ENCODE data around the gene CFL1.

CFL1 gene

GRCh38 chr11:65869643-65870306 is 11.8 kb upstream of the CFL1 start:
- no peak for DNase-seq (ENCODE audit: low read depth)

GRCh38 chr11:65868907-65869306 is 10.9 kb upstream of the CFL1 start:
- DNase-seq (ENCODE audit: low read depth): no peak

- DNase-seq (ENCODE audit: low read depth): no peak
Observed at GRCh38 chr11:65868076-65868667, 10.2 kb upstream of the CFL1 start.

- DNase-seq (ENCODE audit: low read depth): no peak
Observed at GRCh38 chr11:65867284-65868071, 9.5 kb upstream of the CFL1 start.

- DNase-seq (ENCODE audit: low read depth): no peak
Observed at GRCh38 chr11:65866509-65867283, 8.7 kb upstream of the CFL1 start.

- no peak for DNase-seq (ENCODE audit: low read depth)
Observed at GRCh38 chr11:65865550-65866172, 7.7 kb upstream of the CFL1 start.

- DNase-seq (ENCODE audit: low read depth): no peak
Observed at GRCh38 chr11:65864706-65865471, 6.9 kb upstream of the CFL1 start.

- no peak for DNase-seq (ENCODE audit: low read depth)
Observed at GRCh38 chr11:65863889-65864705, 6.1 kb upstream of the CFL1 start.

- DNase-seq (ENCODE audit: low read depth): no peak
Observed at GRCh38 chr11:65862941-65863888, 5.2 kb upstream of the CFL1 start.

- no peak for DNase-seq (ENCODE audit: low read depth)
Observed at GRCh38 chr11:65862191-65862735, 4.3 kb upstream of the CFL1 start.

GRCh38 chr11:65861533-65862183 is 3.7 kb upstream of the CFL1 start:
- DNase-seq (ENCODE audit: low read depth): no peak

GRCh38 chr11:65861165-65861505 is 3.2 kb upstream of the CFL1 start:
- no peak for DNase-seq (ENCODE audit: low read depth)

GRCh38 chr11:65860278-65861164 is 2.5 kb upstream of the CFL1 start, which contains the start of gene MUS81:
Gene MUS81, plus strand, starts transcription at chr11:65860433. Its CDS starts 321 bp downstream, at chr11:65860754.
- peak; percentile 92 for DNase-seq (ENCODE audit: low read depth)

GRCh38 chr11:65859812-65860277 is 1.9 kb upstream of the CFL1 start:
- no peak for DNase-seq (ENCODE audit: low read depth)

GRCh38 chr11:65859095-65859811 is 1.3 kb upstream of the CFL1 start:
- DNase-seq (ENCODE audit: low read depth): peak; percentile 88

- no peak for DNase-seq (ENCODE audit: low read depth)
Observed at GRCh38 chr11:65858681-65859087, 704 bp upstream of the CFL1 start.

GRCh38 chr11:65857500-65857852 is 504 bp downstream of the CFL1 start:
- DNase-seq (ENCODE audit: low read depth): no peak
